GM12874 (cell line): ENCODE measurements around the gene GGA3.
A peak's percentile ranks its signal among the peaks of the same experiment; 100 is the strongest.

Experiments
- CTCF ChIP-seq: IDR thresholded peaks from 2 replicates; pipeline ENCODE4 v1.5.1; 2011; ENCODE audit warnings: low read depth, mild to moderate bottlenecking, control low read depth, low read length, moderate library complexity; ENCODE audit not compliant: insufficient read depth

GGA3 gene

DNA sequence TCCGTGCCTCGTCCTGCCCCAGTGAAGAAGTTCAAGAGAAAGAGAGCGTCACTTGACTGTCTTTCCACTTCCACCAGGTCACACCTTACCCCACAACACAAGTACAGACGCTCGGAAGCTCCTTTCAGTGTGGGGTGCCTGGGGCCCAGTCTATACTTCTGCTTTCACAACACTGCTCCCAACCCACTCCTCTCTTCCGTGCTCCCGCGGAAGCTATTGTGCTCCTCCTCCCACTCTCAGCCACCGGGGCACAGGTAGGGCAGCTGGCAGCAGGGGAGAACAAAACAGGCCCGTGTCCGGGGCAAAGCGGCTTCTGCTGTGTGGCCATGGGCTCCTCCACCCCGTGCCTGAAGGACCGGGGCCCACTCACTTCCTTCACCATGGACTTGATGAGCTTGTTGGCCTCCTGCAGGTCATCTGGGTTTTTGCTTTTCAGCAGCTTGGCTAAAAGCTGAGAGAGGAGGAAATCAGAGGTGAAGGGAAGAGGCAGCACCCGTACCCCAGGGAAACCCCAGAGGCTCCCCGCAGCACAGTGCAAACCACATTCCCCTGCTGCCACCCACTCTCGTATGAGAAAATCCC lies 18.9 kb downstream of the GGA3 start:
- TF ChIP-seq CTCF: no peak

DNA sequence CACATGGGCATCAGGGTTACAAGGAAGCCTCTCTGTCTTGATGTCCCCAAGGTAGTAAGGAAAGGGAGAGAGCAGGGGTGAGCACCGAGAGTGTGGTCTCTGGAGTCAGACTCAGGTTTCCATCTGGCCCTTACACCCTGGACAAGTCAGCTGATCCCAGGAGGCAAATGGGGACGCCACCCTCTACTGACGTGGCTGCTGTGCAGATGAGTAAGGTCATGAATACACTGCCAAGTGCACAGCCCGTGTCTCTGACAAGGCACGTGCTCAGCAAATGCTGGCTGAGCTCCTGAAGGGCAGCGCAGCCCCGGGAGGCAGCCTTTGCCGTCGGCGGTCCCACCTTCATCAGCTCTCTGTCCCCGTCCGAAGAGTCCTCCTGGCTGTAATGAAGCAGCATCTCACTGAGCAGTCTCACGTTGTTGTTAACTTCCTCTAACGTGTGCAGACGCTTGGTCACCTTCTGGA lies 19.4 kb downstream of the GGA3 start:
- TF ChIP-seq CTCF: no peak

DNA sequence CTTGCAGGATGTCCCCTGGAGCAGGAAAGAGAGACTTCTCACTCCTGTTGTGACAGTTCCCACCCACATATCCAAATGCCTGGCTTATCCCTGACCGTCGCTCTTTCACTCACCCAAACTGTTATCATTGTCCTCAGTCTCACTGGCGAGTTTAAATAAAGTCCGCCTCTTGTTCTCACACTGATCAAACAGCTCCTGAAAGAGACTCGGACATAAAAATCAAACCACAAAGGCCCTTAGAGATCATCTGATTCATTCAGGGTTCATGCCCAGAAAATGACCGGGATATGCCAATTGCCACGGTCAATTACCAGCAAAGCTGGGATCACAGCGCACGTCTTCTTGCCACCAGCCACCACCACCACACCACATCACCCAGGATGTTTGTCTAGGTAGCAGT lies 19.9 kb downstream of the GGA3 start:
- TF ChIP-seq CTCF: no peak

GRCh38 chr17:75241143-75241430 lies 20.3 kb downstream of the GGA3 start:
- TF ChIP-seq CTCF: no peak

- TF ChIP-seq CTCF: peak; percentile 88
These were observed 20.8 kb downstream of the GGA3 start for GRCh38 chr17:75240394-75241142.

GRCh38 chr17:75239778-75240393 lies 21.5 kb downstream of the GGA3 start:
- TF ChIP-seq CTCF: no peak

DNA sequence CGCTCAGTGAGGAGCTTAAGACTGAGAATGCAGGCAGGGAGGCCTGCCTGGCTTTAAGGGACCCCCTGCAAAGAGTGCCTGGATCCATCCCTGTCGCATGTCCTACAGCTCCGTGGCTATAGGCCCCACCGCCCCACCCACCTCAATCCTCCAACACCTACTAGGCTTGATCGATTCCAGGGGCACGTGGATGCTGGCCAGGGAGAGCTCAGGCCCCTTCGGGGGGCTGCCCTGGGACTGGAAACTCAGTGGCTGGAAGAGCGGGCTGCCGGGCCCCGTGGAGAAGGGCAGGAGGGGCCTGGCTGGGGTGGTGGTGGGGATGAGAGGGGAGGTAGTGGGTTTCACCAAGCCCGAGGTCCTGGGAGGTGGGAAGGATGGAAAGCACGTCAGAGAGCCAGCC lies 22.2 kb downstream of the GGA3 start:
- no peak for TF ChIP-seq CTCF
